ENCODE measurements around the gene C10orf71. TPM values are rescaled to one million over a fixed set of nuclear protein-coding genes. Genes with fewer than 3 reads are reported as not detected.

Gene C10orf71
- total RNA-seq, 1 experiment from 2014 or later: not detected

- DNase-seq (ENCODE audit: low spot score): peak; percentile 47
- ChIA-PET POLR2A (ENCODE audit: low non-redundant PET) (no interaction called here), CTCF (no interaction called here)
- Histone ChIP-seq H3K4me1 (ENCODE audit: insufficient read depth, low read length, poor library complexity, severe bottlenecking) (no peaks in the 10 kb centered on the region), H3K4me3 (ENCODE audit: low read depth, low read length, poor library complexity, severe bottlenecking) (no peak overlapping the region), H3K27me3 (replicated peaks; ENCODE audit: insufficient read depth, low read depth, low read length, poor library complexity) (no peaks in the 10 kb centered on the region), H3K27ac (ENCODE audit: low read depth, low read length, poor library complexity, severe bottlenecking) (no peak overlapping the region), H3K9me3 (ENCODE audit: low read depth, low read length, poor library complexity, severe bottlenecking) (no peaks in the 10 kb centered on the region), H3K36me3 (ENCODE audit: insufficient read depth, low read length, poor library complexity, severe bottlenecking) (no peaks in the 10 kb centered on the region)
- no TSS peak for BruUV-seq (replicated peaks)
- intact Hi-C loops (cut with micrococcal nuclease; ENCODE audit: unreplicated experiment): no loop called here
- no peak for TF ChIP-seq EZH2 (IDR thresholded peaks at IDR 0.05; ENCODE audit: borderline replicate concordance, low read depth, low read length, poor library complexity, severe bottlenecking)
- TF ChIP-seq CTCF (conservative IDR thresholded peaks at IDR 0.05; ENCODE audit: low read depth, low read length): no peak
Observed at GRCh38 chr10:49359349-49360270, 60.6 kb downstream of the C10orf71 start.

DNA sequence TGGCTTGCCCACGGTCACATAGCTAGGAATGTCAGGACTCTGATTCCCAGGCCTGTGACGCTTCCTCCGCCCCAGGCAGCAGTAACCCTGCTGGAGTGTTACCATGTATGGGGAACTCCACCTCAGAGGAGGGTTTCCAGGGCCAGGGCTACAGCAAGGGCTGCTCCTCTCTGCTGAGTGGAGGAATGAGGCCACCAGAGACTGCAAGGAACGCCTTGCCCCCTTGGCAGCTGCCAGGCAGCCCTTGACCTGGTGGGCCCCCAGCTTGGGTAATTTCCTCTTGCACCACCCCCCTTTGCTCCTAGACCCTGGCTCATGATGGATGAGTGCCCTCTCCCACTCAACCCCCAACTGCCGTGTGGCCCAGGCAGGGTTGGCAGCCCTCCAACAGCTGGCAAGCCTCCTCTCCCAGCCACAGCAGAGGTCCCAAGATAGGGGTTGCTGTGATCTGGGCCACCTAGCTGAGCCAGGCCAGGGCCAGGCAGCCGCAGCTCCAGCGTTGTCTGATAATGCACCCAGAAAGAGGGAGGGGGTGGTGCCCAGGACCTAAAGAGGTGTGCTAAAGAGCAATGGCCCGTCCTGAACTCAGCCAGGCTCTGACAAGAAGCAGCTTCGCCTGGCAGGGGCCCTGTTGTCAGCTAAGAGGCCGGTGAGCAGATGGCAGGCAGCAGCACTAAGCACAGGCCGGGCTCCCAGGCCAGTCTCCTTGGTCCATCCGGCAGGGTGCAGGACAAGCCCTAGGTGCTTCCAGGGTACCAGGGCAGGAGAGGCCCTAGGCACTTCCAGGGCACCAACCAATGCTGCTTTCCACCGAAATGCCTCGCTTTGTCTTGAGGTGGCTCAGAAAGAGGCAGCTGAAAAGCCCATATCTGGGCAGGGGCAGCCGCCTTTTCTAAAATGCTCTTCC lies 61.6 kb downstream of the C10orf71 start:
- TF ChIP-seq EZH2 (IDR thresholded peaks at IDR 0.05; ENCODE audit: borderline replicate concordance, low read depth, low read length, poor library complexity, severe bottlenecking) (no peak), CTCF (conservative IDR thresholded peaks at IDR 0.05; ENCODE audit: low read depth, low read length) (no peak)
- no peaks in the 10 kb centered on the region for H3K9me3 ChIP-seq (ENCODE audit: low read depth, low read length, poor library complexity, severe bottlenecking)
- POLR2A ChIA-PET (ENCODE audit: low non-redundant PET): no interaction called here
- no peaks in the 10 kb centered on the region for H3K27me3 ChIP-seq (replicated peaks; ENCODE audit: insufficient read depth, low read depth, low read length, poor library complexity)
- BruUV-seq (replicated peaks): no TSS peak
- peak; percentile 1 for DNase-seq (ENCODE audit: low spot score)
- intact Hi-C loops (cut with micrococcal nuclease; ENCODE audit: unreplicated experiment): no loop called here
- H3K4me3 ChIP-seq (ENCODE audit: low read depth, low read length, poor library complexity, severe bottlenecking): no peak overlapping the region
- CTCF ChIA-PET: no interaction called here
- H3K27ac ChIP-seq (ENCODE audit: low read depth, low read length, poor library complexity, severe bottlenecking): no peak overlapping the region
- H3K4me1 ChIP-seq (ENCODE audit: insufficient read depth, low read length, poor library complexity, severe bottlenecking): no peaks in the 10 kb centered on the region
- H3K36me3 ChIP-seq (ENCODE audit: insufficient read depth, low read length, poor library complexity, severe bottlenecking): no peaks in the 10 kb centered on the region

GRCh38 chr10:49361178-49361554 lies 62.2 kb downstream of the C10orf71 start:
- no peaks in the 10 kb centered on the region for H3K4me1 ChIP-seq (ENCODE audit: insufficient read depth, low read length, poor library complexity, severe bottlenecking)
- ChIA-PET CTCF (no interaction called here), POLR2A (ENCODE audit: low non-redundant PET) (no interaction called here)
- no peaks in the 10 kb centered on the region for H3K27me3 ChIP-seq (replicated peaks; ENCODE audit: insufficient read depth, low read depth, low read length, poor library complexity)
- no peaks in the 10 kb centered on the region for H3K36me3 ChIP-seq (ENCODE audit: insufficient read depth, low read length, poor library complexity, severe bottlenecking)
- TF ChIP-seq CTCF (conservative IDR thresholded peaks at IDR 0.05; ENCODE audit: low read depth, low read length): no peak
- TF ChIP-seq EZH2 (IDR thresholded peaks at IDR 0.05; ENCODE audit: borderline replicate concordance, low read depth, low read length, poor library complexity, severe bottlenecking): no peak
- H3K9me3 ChIP-seq (ENCODE audit: low read depth, low read length, poor library complexity, severe bottlenecking): no peaks in the 10 kb centered on the region
- no TSS peak for BruUV-seq (replicated peaks)
- DNase-seq (ENCODE audit: low spot score): no peak
- H3K4me3 ChIP-seq (ENCODE audit: low read depth, low read length, poor library complexity, severe bottlenecking): no peak overlapping the region
- H3K27ac ChIP-seq (ENCODE audit: low read depth, low read length, poor library complexity, severe bottlenecking): no peak overlapping the region
- intact Hi-C loops (cut with micrococcal nuclease; ENCODE audit: unreplicated experiment): no loop called here
